Fibroblast of upper back skin (primary cell): Measurements from ENCODE around the gene ZBTB20.

Source experiments
- DNase-seq: peaks from one replicate; pipeline ENCODE4 v3.0.0-alpha.2; 2013

Gene ZBTB20

DNA sequence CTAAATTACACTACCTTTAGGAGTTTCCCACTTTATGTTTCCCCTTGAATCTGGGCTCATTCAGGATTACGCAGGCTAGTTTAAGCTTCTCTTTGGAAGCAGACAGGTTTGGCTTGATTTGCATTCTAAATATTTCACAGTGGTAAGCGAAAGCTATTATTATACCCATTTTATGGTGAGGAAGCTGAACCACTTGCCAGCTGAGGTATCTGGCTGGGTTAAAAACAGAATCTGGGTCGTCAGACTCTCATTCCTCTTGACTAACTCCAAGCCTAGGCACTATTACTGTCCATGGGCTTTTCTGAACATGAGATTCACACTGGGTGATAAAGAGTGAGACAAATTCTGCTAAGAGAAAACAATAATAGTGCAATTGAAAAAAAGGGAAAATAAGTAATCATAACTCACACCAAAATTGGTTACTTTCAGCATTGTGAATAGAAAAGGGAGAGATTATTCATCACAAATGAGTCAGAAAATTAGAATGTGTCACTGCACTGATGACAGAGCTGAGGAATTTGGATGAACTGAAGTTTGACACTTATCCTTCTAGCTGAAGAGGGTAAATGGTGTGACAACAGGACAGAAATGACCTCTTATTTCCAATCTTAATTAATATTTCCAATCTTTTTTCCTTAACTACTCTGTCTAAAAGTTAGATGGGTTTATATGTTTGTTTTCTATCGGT lies 642.0 kb downstream of the ZBTB20 start:
- DNase-seq: peak; percentile 29

DNA sequence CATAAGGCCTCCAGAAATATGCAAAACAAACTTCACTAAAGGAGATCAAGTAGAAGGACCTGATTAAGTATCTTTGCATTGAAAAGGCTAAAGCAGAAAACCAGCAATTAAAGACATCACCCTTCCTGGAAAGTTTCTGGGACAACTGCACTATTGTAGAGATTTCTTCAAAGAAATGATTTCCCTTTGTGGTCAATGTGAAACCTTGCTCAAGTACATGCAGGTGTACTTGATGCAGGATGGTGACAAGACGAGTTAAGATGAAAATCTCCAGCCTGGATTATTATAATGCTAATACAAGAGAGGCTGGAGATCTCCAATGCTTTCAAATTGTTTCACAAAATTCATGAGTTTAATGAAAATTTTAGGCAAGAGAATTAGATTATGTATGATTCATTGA lies 644.9 kb downstream of the ZBTB20 start:
- no peak for DNase-seq

DNA sequence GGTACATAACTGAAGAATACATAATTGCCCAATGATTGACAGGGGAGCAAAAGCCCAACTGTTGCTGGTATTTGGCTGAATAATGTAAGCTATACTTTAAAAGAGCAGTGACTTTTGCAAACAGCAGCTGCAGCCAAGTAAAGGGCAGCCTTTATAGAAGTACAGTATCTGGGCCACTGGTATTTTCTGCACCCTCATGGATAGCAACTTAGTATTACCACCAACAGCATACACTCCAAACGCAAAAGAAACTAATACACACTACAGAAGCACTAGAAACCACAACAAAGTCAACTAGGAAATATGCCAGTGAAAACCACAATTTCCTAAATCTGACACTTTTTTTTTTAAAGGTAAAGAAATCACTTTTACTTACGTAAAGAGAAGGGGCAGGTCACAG lies 647.1 kb downstream of the ZBTB20 start:
- peak; percentile 30 for DNase-seq

DNA sequence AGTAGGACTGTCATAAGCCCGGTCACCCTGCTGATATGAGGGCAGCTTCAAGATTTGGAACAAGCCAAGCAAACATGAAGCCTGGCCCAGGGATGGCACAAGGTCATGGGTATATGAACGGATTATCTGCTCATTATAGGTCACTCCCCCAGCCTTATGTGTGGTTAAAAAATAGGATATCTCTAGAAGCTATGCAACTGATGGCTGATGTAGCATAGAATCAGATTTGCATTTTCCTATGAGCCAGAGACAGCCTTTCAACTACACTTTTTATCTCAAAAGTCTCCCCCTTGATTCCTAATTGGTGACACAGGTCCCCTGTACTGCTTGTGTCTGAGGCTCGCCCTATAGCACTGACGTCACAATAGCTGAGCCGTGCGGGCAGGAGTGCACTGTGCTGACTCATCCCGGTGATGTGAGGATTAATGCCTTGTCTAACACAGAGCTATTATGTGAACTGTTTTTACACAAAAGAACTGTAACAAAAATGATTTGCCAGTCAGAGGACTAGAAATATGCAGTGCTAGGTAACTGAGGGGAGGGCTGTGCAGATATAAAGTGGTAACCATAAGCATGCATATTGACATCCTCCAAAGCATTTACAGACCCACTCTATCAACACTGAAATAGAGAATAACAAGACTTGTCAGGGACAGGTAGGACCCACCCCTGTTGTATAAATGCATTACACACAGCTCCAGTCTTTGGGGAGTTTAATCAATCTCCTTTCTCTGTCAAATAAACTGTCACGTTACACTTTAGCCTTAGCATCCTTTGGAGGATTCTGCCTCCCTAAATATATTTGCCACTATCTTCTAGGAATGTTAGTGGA lies 648.3 kb downstream of the ZBTB20 start:
- peak; percentile 81 for DNase-seq

DNA sequence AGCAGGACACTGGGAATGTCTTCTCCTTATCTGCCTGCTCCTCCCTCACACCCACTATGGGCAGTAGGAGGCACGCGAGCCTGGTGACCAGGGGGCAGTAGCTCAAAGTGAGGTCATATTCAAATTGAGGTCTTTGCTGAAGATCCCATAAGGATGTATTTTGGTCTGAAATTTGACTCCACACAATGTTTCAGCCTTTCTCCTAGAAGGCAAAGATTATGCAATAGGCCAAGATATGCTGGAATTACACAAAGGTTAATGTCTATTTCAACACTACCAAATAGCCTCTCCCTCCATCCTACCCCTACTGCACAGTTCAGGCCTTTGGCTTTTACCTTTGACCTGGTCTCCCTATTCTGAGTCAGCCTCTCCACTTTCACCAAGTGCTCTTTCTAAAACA lies 650.2 kb downstream of the ZBTB20 start:
- DNase-seq: peak; percentile 14

DNA sequence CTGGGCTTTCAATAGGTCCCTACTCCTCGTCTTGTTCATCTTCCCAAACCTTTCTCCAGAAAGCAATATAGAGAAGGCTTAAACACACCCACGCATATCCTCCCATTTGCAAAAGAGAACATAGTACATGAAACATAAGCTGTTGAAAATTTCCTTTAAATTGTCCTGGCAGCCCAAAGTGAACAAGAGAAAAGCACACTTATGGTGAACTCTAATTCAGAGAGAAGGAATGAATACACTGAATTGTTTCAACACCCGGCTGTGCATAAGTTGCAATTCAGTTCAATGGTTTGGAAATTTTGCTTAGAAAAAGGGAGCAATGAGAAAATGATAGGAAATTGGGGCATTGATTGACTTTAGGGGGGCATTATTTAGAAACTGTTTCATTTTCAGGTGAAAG lies 650.6 kb downstream of the ZBTB20 start:
- no peak for DNase-seq

DNA sequence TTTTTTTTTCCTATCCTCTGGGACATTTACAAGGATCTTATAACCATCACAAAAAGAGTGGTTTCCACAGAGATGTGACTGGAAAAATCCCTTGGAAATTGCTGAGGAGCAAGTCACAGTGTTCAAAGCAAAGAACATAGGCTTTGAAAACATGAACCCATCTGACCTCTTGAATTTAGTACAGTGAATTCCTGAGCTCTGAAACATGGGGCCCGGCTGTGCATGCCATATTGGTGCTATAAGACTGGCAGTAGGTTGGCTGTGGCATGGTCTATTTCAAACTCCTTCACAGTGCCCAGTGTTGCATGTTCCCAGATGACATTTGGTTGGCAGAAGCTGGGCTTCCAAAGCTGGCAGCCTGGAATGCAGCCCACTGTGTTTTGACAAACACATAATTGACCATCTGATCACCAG lies 651.1 kb downstream of the ZBTB20 start:
- peak; percentile 60 for DNase-seq

DNA sequence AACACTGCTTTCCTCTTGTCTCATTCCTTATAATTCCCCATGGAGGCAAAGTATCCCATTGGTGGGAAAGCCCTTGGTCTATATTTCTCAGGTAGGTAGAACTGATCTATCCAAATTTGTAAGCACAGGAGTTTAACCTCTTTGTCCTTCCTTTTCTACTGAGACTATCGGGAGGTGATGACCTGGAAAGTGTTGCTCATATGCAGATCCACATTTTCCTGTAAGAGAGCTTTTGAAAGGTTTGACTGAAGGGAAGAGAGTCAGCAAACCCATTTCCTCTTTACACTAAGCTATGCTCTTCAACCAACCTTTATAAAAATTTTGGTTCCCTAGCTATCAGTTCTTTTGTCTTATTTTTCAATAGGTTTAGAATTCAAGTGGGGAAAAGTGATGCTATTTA lies 652.6 kb downstream of the ZBTB20 start:
- DNase-seq: no peak

DNA sequence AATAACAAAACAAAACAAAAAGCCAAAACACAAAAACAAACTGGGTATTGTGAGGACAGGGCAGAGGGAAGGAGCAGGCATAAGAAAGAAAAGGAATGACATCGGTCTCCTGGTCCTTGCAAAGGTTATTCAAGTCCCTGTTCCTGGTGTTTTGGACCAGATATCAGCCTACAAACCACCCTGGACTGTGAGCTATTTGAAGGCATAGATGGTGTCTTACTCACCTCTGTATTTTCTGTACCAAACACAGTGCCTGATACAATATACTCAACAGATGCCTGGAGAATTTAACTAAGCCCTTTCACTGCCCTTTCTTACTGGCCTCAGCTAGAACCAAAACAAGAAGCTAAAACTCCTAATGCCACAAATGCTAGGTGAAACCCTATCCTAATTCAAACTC lies 656.3 kb downstream of the ZBTB20 start:
- no peak for DNase-seq

DNA sequence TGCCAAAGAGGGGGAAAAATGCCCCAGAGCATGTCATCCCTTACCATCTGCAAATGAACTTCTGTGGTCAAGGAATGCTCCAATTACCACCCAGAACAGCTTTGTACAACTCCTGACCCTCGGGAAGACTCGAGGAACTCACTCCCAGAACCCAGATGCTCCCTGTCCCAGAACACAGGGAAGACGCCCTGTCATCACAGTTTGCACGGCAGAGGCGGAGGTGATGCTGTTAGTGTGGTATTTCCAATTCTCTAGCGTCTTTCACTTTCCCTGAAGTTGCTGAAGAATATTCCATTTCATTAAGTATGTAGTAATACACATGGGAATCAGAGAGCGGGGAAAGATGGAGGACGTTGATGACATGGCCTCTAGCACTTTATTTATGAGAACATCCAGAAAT lies 659.6 kb downstream of the ZBTB20 start:
- DNase-seq: no peak

DNA sequence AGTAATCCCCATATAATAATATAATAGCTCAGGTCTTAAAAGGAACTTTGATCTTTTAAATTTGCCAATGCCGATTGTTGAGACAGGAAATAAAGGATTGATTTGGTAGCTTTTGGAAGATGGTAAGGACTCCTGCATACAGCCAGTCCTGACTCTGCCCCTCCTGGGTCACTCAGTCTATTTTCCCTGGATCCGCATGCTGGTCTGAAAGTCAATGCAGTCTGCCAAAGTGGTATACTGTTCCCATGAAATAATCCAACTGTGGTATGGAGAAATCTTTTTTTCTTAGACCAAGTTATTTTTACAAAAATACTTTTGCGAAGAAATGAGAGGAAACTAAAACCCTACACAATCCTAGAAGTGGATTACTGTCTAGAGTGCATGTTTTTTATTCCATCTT lies 662.2 kb downstream of the ZBTB20 start:
- DNase-seq: no peak

DNA sequence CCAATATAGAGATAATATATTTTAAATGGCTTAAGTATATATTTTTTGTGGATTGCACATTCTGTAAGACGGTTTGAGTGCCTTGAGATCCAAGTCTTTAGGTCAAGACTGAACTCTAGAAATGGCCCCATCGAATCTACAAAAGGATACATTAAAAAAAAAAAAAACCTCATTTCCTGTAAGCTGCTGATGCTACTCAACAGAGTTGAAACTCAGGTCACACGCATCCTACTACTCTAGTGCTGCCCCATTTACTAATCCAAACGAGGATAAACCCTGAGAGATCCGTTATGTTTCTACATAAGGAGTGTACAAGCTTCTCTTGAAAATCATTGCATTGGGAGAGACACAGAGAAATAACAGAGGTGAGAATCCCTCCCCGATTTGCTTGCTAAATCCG lies 666.0 kb downstream of the ZBTB20 start:
- DNase-seq: no peak

DNA sequence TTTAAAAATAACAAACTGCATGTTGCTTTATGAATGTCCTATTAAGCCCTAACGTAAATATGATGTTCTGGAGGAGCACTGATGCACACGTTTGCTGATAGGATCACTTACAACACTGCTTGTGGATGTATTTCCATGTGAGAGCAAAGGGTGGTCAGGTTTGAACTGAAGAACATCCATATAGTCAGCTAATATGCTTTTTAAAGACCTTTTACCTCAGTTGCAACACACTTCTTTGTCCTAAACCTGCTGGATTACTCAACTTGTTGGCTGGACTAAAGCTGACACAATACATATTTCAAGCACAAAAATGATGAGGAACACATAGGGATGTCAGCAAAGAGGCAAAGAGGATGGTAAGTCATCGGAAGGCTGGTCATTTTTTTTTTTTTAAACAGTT lies 666.6 kb downstream of the ZBTB20 start:
- peak; percentile 36 for DNase-seq

DNA sequence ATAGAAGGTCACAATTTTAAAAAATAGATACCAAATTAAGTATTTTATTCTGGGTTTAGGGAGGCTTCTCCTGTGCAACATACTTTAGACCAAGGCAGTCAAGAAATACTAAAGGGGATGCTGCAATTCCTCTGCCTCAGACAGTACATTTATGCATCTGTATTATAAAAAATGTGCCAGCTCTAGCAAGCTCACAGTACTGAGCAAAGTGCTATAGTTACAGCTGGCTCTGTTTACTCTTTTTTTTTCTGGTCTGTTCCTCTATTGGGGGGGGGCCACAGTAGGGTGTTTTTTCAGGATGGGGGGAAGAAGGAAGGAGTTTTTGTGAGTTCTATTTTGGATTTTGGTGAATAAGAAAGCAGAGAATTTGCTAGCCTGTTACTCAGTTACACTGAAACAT lies 668.3 kb downstream of the ZBTB20 start:
- DNase-seq: no peak

DNA sequence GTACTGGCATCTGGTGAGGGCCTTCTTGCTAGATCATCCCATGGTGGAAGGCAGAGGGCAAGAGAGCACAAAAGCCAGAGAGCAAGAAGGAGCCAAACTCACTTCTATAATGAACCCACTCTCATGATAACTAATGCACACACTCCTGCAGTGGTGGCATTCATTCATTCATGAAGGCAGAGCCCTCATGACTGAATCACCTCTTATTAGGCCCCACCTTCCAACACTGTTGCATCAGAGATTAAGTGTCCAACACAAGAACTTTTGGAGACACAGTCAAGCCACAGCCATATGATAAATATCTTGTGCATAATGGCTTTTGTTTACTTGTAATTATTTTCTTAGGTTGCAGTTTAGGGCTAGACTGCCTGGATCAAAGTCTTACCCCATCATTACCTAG lies 670.6 kb downstream of the ZBTB20 start:
- DNase-seq: no peak

DNA sequence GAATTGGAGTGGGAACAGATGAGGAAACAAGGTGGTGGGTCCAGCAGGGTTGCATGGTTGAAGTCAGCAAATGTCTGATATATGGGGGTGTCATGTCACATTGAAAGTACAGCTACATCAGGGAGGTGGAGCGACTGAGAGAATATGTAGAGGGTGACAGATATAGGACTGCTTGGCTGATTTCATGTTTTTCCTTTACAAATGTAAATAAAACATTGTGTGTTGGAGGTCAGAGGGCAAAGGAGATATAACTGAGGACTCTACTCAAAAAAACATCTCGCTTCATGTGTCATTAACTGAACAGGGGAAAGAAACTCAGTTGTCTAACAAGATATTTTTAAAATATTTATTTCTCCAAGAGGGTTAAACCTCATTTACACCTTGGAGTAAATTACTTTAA lies 675.6 kb downstream of the ZBTB20 start:
- no peak for DNase-seq

DNA sequence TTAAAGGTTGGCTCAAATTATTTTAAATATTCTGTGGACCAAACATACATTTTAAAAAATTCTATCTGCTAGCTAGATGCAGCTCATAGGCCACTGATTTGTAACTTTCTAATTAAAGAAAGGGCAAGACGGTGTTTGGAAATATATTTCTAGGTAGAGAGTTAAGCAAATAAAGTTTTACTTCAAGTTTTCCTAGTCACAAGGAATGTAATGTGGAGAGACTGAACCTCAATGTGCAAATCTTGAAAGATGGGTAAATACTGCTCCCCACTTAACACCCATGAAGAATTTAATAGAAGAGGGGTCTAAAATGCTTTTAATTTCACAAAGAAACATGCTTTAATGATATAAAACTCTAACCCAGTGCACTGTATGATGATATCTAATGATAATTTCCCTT lies 678.0 kb downstream of the ZBTB20 start:
- DNase-seq: no peak

DNA sequence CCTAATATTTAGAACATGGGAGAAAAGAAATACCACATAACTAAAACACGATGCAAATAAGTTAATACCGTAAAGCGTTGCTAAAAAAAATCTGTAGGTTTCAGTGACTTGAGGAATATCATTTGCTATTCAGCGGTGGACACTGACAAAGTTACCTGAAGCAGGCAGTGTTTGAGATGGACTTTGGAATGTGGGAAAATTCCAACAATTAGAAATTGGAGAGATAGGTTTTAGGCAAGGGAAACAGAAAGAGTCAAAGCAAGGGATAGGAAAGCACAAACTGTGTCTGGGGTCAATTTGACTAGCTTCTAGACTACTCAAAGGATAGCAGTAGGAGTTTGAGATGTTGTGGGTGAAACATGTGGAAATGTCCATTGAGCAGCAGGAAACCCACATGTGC lies 680.3 kb downstream of the ZBTB20 start:
- DNase-seq: no peak

DNA sequence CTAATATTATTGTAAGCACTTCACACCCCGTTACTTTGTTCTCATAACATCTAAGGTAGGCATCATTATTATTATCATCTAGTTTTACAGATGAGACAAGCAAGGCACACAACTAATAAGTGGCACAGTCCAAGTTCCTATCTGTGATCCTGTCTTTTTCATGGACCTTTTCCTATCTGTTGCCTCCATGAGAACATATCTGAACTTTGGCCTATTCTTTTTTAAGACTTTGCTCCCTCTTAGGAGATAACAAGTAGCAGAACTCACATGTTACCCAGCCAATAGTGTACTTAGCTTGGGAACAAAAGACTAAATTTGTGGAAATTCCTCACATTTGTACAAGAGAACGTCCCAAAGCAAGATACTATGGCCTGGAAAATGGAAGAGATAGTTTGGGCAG lies 680.8 kb downstream of the ZBTB20 start:
- no peak for DNase-seq

DNA sequence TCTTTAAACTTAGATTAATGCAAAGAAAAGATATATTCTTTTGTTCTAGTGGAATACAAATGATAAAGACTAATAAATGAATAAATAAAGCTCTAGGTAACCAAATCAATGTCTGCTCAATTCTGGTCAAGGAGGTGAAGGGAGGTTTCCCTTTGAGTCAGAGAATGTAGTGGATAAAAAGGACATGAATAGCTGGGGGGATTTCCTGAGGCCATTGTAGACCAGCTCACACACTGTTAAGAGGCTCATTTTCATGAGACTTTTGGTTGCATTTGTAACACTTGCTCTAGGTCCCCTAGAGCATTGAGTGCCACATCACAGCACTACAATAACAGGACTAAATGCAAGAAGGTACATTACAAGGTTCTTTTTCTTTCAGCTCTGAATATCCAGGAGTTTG lies 682.5 kb downstream of the ZBTB20 start:
- DNase-seq: no peak

DNA sequence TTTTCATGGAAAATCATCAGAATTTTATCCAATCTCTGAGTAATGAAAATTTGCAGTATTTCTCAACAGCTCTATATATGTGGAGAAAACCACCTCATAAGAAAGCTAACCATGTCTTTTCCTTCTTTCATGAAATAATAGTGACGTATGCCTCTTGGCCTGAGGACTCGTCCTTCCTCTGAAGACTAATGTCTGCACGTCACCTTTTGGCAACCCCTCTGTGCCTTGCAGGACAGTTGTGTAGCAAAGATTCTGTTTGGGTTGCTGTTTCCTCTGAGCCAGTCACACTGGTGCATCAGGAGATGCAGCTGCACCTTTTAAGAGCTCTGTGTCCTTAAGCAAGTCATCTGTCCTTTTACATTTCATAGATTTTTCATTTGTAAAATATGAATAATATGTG lies 684.3 kb downstream of the ZBTB20 start:
- no peak for DNase-seq

DNA sequence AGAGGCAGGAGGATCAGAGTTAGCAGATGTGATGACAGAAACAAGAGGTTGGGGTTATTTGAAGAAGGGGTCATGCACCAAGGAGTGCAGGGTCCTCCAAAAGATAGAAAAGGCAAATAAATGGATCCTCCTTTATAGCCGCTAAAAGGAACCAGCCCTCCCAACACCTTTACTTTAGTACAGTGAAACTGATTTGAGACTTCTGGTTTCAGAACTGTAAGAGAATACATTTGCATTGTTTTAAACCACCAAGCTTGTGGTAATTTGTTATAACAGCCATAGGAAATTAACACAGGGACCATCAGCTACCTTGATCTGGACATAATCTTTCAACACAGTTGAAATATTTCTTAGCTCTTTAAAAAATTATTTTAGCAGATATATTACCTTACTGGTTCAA lies 686.6 kb downstream of the ZBTB20 start:
- DNase-seq: no peak

DNA sequence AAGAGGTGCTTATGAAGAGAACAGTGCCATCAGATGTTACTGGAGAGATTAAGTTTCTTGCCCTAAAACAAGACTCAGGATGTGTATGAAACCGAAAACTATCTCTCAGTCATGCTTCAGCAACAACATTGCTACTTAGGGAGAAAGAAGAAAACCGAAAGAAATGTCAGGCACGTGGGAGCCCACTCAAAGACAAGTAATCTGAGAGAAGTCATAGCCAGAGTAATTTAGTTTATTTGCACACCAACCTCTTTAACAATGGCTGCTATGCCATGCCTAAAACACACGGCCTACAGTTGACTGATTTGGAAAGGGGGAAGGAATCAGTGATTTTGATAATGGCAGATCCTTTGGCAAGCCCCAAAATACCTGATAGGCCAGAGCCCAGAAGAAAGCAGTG lies 690.3 kb downstream of the ZBTB20 start:
- no peak for DNase-seq

DNA sequence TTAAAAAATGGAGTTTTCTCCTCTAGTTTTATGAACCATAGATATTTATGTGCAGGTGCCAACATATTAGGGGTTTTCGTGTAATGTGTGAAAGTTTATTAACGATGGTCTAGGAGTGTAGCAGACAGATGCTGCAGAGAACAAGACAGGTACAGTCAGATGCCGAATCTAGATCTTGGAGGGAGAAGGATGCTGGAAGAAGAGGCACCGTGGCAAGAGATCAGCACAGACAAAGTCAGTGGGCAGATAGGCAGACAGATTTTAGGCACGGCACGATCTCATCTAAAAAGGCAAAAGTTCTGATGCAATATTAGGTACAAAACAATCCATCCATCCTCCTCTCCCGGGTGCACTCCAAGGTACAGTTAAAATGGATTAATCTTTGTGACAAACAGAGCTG lies 691.7 kb downstream of the ZBTB20 start:
- DNase-seq: no peak
